Measurements from ENCODE around the gene SCAMP1. TPM values are rescaled to one million over a fixed set of nuclear protein-coding genes. Genes with fewer than 3 reads are reported as not detected.
"Not testable (repeated sequence)": the region's sequence is repeated elsewhere in the genome, so short reads cannot be mapped to it uniquely, and the experiment has no call there.

The SCAMP1 gene
- total RNA-seq, 2 donors from 2014 or later, result 18.1 to 23.8 TPM

GRCh38 chr5:78411586-78411985 is 51.2 kb downstream of the SCAMP1 start:
- Mint-ChIP-seq H3K27ac (no peak overlapping the region), H3K4me1 (ENCODE audit: low read depth) (peaks cover 22% of the 10 kb centered on the region)
- ATAC-seq (replicated peaks in 1 of 2), result no peak

GRCh38 chr5:78416677-78417425 is 56.4 kb downstream of the SCAMP1 start:
- Mint-ChIP-seq H3K4me3 (no peak overlapping the region), H3K27ac (peak overlapping the region; percentile 13)

More at GRCh38 chr5:78411586-78411985, 51.2 kb downstream of the SCAMP1 start:
- H3K27me3 Mint-ChIP-seq (ENCODE audit: low read depth), result no peaks in the 10 kb centered on the region
- peaks cover 4 to 5% of the 10 kb centered on the region in 2 donors for H3K36me3 Mint-ChIP-seq (ENCODE audit: insufficient read depth in 2 of 2)
- H3K9me3 Mint-ChIP-seq, result peaks cover 0 to 1% of the 10 kb centered on the region in 2 donors
- no peak overlapping the region for H3K4me3 Mint-ChIP-seq
- DNase-seq, result no peak

GRCh38 chr5:78419396-78419795 is 59.0 kb downstream of the SCAMP1 start:
- DNase-seq (no peak), ATAC-seq (replicated peaks in 1 of 2) (no peak)
- Mint-ChIP-seq H3K9me3 (no peaks in the 10 kb centered on the region), H3K4me3 (no peak overlapping the region), H3K36me3 (ENCODE audit: insufficient read depth in 2 of 2) (peaks cover 6 to 8% of the 10 kb centered on the region in 2 donors), H3K27me3 (ENCODE audit: low read depth) (no peaks in the 10 kb centered on the region), H3K4me1 (ENCODE audit: low read depth) (no peaks in the 10 kb centered on the region), H3K27ac (no peak overlapping the region)

More at GRCh38 chr5:78416677-78417425, 56.4 kb downstream of the SCAMP1 start:
- no peak for DNase-seq
- peaks cover 8% of the 10 kb centered on the region for H3K4me1 Mint-ChIP-seq (ENCODE audit: low read depth)
- no peak for ATAC-seq (replicated peaks in 1 of 2)
- H3K9me3 Mint-ChIP-seq, result no peaks in the 10 kb centered on the region
- no peaks in the 10 kb centered on the region for H3K27me3 Mint-ChIP-seq (ENCODE audit: low read depth)
- H3K36me3 Mint-ChIP-seq (ENCODE audit: insufficient read depth in 2 of 2), result peaks cover 1 to 6% of the 10 kb centered on the region in 2 donors

GRCh38 chr5:78420548-78420947 is 60.1 kb downstream of the SCAMP1 start:
- peaks cover 6 to 8% of the 10 kb centered on the region in 2 donors for H3K36me3 Mint-ChIP-seq (ENCODE audit: insufficient read depth in 2 of 2)
- no peak for DNase-seq
- no peak overlapping the region for H3K4me3 Mint-ChIP-seq
- no peak for ATAC-seq (replicated peaks in 1 of 2)
- H3K27me3 Mint-ChIP-seq (ENCODE audit: low read depth), result no peaks in the 10 kb centered on the region
- H3K27ac Mint-ChIP-seq, result no peak overlapping the region
- H3K9me3 Mint-ChIP-seq, result no peaks in the 10 kb centered on the region
- no peaks in the 10 kb centered on the region for H3K4me1 Mint-ChIP-seq (ENCODE audit: low read depth)

GRCh38 chr5:78424665-78425064 is 64.2 kb downstream of the SCAMP1 start:
- Mint-ChIP-seq H3K36me3 (ENCODE audit: insufficient read depth in 2 of 2) (peaks cover 6 to 21% of the 10 kb centered on the region in 2 donors), H3K27ac (no peak overlapping the region), H3K4me1 (ENCODE audit: low read depth) (no peaks in the 10 kb centered on the region), H3K27me3 (ENCODE audit: low read depth) (no peaks in the 10 kb centered on the region), H3K9me3 (peaks cover 2 to 3% of the 10 kb centered on the region in 2 donors), H3K4me3 (no peak overlapping the region)
- ATAC-seq (replicated peaks in 1 of 2) (no peak), DNase-seq (no peak)

GRCh38 chr5:78429332-78429980 is 69.0 kb downstream of the SCAMP1 start:
- H3K4me1 Mint-ChIP-seq (ENCODE audit: low read depth), result no peaks in the 10 kb centered on the region
- H3K4me3 Mint-ChIP-seq, result no peak overlapping the region
- ATAC-seq (replicated peaks in 1 of 2), result no peak
- H3K27me3 Mint-ChIP-seq (ENCODE audit: low read depth), result no peaks in the 10 kb centered on the region
- peaks cover 12 to 25% of the 10 kb centered on the region in 2 donors for H3K36me3 Mint-ChIP-seq (ENCODE audit: insufficient read depth in 2 of 2)
- H3K9me3 Mint-ChIP-seq, result peaks cover 2 to 5% of the 10 kb centered on the region in 2 donors
- H3K27ac Mint-ChIP-seq, result no peak overlapping the region
- DNase-seq, result no peak

- peaks cover 12 to 24% of the 10 kb centered on the region in 2 donors for H3K36me3 Mint-ChIP-seq (ENCODE audit: insufficient read depth in 2 of 2)
- ATAC-seq (replicated peaks in 1 of 2), result no peak
- H3K4me3 Mint-ChIP-seq, result no peak overlapping the region
- H3K27me3 Mint-ChIP-seq (ENCODE audit: low read depth), result no peaks in the 10 kb centered on the region
- no peak for DNase-seq
- H3K9me3 Mint-ChIP-seq, result peaks cover under 1 to 5% of the 10 kb centered on the region in 2 donors
- H3K4me1 Mint-ChIP-seq (ENCODE audit: low read depth), result no peaks in the 10 kb centered on the region
- H3K27ac Mint-ChIP-seq, result no peak overlapping the region
Measured at GRCh38 chr5:78430866-78431265, 70.4 kb downstream of the SCAMP1 start.

- Mint-ChIP-seq H3K4me3 (no peak overlapping the region), H3K9me3 (peaks cover 3 to 5% of the 10 kb centered on the region in 2 donors), H3K27me3 (ENCODE audit: low read depth) (no peaks in the 10 kb centered on the region), H3K36me3 (ENCODE audit: insufficient read depth in 2 of 2) (peaks cover 20 to 22% of the 10 kb centered on the region in 2 donors), H3K4me1 (ENCODE audit: low read depth) (no peaks in the 10 kb centered on the region), H3K27ac (no peak overlapping the region)
- ATAC-seq (replicated peaks in 1 of 2) (no peak), DNase-seq (no peak)
Measured at GRCh38 chr5:78433972-78434371, 73.6 kb downstream of the SCAMP1 start.

GRCh38 chr5:78447775-78448424 is 87.5 kb downstream of the SCAMP1 start:
- Mint-ChIP-seq H3K36me3 (ENCODE audit: insufficient read depth in 2 of 2) (peaks cover 4 to 22% of the 10 kb centered on the region in 2 donors), H3K27ac (no peak overlapping the region), H3K4me3 (no peak overlapping the region), H3K27me3 (ENCODE audit: low read depth) (no peaks in the 10 kb centered on the region), H3K4me1 (ENCODE audit: low read depth) (no peaks in the 10 kb centered on the region), H3K9me3 (peaks cover 2 to 5% of the 10 kb centered on the region in 2 donors)
- ATAC-seq (replicated peaks in 1 of 2) (no peak), DNase-seq (no peak)

- H3K36me3 Mint-ChIP-seq (ENCODE audit: insufficient read depth in 2 of 2), result peaks cover 4 to 19% of the 10 kb centered on the region in 2 donors
- no peaks in the 10 kb centered on the region for H3K27me3 Mint-ChIP-seq (ENCODE audit: low read depth)
- no peaks in the 10 kb centered on the region for H3K4me1 Mint-ChIP-seq (ENCODE audit: low read depth)
- H3K4me3 Mint-ChIP-seq, result no peak overlapping the region
- H3K27ac Mint-ChIP-seq, result no peak overlapping the region
- ATAC-seq (replicated peaks in 1 of 2), result no peak
- H3K9me3 Mint-ChIP-seq, result peaks cover 2 to 3% of the 10 kb centered on the region in 2 donors
- DNase-seq, result no peak
Measured at GRCh38 chr5:78449103-78449502, 88.7 kb downstream of the SCAMP1 start.

- not testable (repeated sequence) for ATAC-seq (replicated peaks in 1 of 2); H3K27ac Mint-ChIP-seq; H3K4me1 Mint-ChIP-seq (ENCODE audit: low read depth); H3K9me3 Mint-ChIP-seq; H3K4me3 Mint-ChIP-seq; DNase-seq; H3K27me3 Mint-ChIP-seq (ENCODE audit: low read depth)
- peaks cover 9 to 10% of the 10 kb centered on the region in 2 donors for H3K36me3 Mint-ChIP-seq (ENCODE audit: insufficient read depth in 2 of 2)
Measured at GRCh38 chr5:78457507-78457906, 97.1 kb downstream of the SCAMP1 start.

GRCh38 chr5:78458843-78459242 is 98.4 kb downstream of the SCAMP1 start:
- Mint-ChIP-seq H3K4me1 (ENCODE audit: low read depth) (peaks cover 3% of the 10 kb centered on the region), H3K4me3 (no peak overlapping the region), H3K9me3 (peaks cover 1 to 2% of the 10 kb centered on the region in 2 donors), H3K27ac (no peak overlapping the region), H3K27me3 (ENCODE audit: low read depth) (no peaks in the 10 kb centered on the region), H3K36me3 (ENCODE audit: insufficient read depth in 2 of 2) (peaks cover 9 to 15% of the 10 kb centered on the region in 2 donors)
- ATAC-seq (replicated peaks in 1 of 2) (no peak), DNase-seq (no peak)

GRCh38 chr5:78467140-78467539 is 106.7 kb downstream of the SCAMP1 start:
- no peak overlapping the region for H3K4me3 Mint-ChIP-seq
- no peak overlapping the region for H3K27ac Mint-ChIP-seq
- DNase-seq (no peak), ATAC-seq (replicated peaks in 1 of 2) (no peak)
- H3K4me1 Mint-ChIP-seq (ENCODE audit: low read depth), result no peaks in the 10 kb centered on the region
- peaks cover 0 to 9% of the 10 kb centered on the region in 2 donors for H3K36me3 Mint-ChIP-seq (ENCODE audit: insufficient read depth in 2 of 2)
- H3K9me3 Mint-ChIP-seq, result no peaks in the 10 kb centered on the region
- H3K27me3 Mint-ChIP-seq (ENCODE audit: low read depth), result no peaks in the 10 kb centered on the region

Data from activated T-cell treated with anti-CD3 and anti-CD28 coated beads, Interleukin-2, amount 50 U/mL, for 72 hours (primary cell).